Measurements from ENCODE around the gene ATP5F1A.

- TF ChIP-seq CTCF (IDR thresholded peaks at IDR 0.05; ENCODE audit: poor library complexity) (no peak), EZH2phosphoT487 (IDR thresholded peaks at IDR 0.05; ENCODE audit: low read depth, severe bottlenecking, unreplicated experiment) (no peak), EZH2 (IDR thresholded peaks at IDR 0.05; ENCODE audit: borderline replicate concordance) (no peak)
Measured at GRCh38 chr18:46130061-46130460, 32.0 kb upstream of the ATP5F1A start.
